Cerebellar nuclear complex (tissue), 1 donor: ENCODE measurements around the gene PON2.
"Not testable (repeated sequence)": the region's sequence is repeated elsewhere in the genome, so short reads cannot be mapped to it uniquely, and the experiment has no call there.

Source experiments
- DNase-seq, 2 experiments: peaks; one replicate each; lab custom pipeline; 2025; lab: John Stamatoyannopoulos, UW

PON2 gene

DNA sequence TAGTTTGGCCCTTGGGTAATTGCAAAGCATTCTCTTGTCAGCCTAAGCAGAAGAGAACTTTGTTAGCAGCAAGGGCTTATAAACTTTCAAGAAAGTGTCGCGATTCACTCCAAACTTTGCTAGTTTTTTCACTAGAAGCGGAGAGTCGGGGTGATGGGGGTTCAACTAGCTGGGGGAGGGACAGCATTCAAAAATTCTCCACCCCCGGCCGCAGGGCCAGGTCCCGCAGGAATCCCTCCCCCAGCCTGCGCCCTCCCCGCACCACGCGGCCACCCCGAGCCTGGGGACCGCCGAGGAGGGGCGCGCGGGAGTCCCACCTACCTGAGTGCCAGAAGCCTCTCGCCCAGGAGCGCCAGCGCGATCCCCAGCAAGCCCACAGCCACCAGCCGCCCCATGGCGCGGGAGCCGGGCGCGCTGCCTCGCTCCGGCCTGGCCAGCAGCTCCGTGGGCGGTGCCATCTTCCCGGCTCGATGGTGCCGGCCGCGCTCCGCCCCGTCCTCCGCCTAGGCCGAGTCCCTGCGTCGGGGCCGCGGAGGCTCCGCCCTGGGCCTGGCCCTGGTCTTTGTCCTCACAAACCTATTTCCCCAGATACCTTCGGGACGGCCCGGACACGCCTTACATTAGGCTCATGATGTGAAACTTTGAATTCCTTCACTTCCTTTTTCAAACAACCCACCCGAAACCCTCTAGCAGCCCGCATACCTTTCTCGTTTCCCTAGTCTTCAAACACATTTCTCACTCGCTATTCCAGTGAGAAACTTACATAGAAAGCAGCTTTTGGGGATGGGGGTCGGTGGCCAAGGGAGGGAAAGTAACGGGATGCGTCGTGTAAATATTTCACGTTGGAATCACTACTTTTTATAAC, at the start of gene PON2:
Gene PON2 (minus strand): TSS at position 472 of the 865 bp plus-strand sequence. CDS start 77 bp downstream, at position 395.
- DNase-seq, result no peak

DNA sequence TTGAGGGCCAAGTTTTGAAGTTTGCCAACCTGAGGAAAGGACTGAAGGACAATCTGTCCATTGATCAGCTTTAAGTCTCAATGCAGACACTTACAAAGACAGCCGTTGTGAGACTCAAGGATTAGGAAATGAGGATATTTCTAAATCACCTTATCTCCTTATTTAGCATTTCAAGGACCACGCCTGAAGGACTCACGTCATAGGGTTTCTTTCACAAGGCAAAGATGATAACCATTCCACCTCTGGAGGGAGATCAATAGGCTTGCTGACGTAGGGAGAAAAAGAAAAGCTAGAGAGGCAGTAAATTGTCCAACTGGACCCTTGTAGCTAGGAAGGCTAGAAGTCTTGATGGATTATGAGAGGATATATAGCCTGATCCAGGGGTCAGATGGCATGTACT, 47.6 kb upstream of the PON2 start:
- no peak for DNase-seq

DNA sequence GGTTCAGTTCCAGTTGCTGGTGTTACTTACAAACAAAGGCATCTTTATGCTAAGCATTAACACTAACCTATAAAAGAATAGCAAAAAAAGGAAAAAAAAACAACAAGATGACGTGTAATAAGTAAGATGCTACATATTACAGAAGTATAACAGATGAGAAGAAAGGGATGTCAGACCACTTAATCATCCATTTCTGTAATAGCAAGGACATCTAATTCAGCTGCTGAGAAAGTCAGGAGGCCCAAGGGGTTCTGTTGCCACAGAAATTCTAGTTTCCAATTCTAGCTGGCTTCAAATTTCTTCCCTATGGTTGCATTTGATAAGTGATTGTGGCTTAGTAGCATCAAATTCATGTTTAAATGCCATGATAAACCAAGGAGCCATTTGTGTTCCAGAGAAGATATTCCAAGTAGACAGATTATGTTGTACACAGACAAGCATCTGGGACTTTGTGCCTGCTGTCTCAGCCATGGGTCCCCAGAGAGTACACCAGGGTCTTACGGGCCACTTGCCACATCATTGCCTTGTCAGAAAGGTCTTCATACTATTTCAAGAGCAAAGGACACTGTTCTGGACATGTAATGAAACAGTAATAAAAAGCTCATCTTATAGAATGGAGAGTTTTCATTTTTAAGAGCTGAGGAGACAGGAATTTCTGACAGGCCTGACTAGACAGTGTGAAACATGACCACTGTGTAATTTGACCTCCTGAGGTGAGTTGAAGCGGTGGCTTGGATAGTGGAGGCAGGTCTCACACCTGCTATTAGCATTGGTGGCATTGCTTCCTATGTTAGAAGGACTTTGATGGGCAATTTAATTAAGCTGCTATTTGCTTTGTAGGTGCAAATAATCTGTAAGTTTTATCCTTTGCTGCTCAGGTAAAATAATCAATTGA, 46.7 kb upstream of the PON2 start:
- no peak for DNase-seq

DNA sequence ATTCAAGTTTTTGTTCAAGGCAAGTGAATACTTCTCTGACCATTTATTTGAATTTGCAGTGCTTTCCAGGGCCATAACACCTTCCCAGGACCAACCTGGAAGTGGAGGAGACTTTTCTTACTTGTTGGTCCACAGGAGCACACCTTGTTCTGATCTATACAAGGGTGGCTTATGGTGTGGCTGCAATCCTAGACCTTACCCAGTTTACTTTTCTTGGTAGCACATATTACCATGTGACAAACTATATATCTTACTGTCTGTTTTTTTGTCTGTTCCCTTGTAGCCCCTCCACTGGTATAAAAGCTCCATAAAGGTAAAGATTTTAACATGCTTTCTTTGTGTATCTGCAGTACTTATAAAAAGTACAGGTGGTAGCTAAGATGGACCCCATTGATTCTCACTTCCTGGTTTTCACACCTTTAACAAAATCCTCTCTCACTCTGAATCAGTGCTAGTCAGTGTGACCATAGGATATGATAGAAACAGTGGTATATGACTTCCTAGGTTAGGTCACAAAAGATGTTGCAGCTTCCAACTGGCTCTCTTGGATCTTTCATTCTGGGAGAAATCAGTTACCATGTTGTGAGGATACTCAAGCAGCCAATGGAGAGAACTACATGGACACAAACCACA, 45.3 kb upstream of the PON2 start:
- no peak for DNase-seq

DNA sequence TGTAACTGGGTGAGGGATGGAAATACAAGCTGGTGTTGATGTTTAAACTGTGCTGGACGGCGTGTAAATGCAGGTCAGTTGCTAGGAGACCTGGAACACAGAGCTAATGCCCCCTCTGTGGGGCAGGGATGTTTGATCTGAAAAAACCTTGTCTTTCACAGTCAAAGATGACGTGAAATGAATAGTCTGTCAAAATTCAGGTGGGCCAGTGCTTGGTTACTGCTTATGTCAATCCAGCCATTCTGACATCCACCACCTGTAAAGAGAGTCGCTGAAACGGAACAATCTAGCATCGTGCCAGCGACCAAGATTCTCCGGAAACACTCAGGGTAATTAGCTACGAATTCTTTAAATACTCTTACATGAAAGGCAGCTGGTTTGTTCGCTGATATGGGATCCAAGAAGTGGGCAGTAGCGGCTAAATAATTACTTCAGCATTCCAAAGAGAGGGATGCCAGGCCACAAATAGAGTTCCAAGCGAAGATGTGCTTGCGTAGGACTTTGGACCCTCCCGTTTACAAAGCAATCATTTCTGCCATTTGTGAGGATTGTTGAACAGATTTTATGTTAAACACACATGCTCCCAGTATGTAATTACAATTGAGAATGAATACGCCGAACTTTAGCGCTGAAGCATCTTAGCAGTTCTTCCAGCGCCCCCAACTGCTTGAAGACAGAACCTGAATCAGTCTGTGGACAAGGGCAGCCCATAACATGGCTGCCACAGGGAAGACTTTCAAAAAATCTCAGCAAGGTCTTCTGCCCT, 43.6 kb upstream of the PON2 start:
- no peak for DNase-seq

DNA sequence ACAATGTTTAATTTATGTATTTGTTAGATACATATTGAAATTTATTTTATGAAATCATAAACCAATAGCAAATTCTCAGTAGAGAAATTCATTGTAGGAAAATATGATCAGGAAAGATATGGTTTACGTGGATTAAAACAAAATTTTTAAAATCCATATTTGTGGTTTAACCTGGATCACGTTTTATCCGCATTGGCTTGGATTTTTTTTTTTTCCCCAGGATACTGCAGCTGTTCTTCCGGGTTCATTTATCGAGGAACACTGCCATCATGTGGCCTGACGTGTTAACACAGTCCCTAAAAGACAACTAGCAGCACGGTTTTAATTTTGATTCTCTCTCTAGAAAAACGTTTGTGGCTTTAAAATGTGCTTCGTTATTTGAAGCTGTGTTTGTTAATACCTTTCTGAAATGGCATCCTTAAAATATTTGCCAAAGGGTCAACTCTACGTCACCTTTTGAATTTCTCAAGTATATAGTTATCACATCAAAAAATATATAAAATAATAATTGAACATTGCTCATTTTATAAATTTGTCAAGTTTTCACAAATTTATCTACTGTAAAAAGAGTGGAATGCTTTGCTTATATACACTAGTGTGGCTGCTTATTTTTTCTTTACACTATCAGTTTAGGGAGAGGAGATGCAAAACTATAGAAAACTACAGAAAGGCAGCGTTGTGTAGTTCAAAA, 42.2 kb upstream of the PON2 start:
- no peak for DNase-seq

DNA sequence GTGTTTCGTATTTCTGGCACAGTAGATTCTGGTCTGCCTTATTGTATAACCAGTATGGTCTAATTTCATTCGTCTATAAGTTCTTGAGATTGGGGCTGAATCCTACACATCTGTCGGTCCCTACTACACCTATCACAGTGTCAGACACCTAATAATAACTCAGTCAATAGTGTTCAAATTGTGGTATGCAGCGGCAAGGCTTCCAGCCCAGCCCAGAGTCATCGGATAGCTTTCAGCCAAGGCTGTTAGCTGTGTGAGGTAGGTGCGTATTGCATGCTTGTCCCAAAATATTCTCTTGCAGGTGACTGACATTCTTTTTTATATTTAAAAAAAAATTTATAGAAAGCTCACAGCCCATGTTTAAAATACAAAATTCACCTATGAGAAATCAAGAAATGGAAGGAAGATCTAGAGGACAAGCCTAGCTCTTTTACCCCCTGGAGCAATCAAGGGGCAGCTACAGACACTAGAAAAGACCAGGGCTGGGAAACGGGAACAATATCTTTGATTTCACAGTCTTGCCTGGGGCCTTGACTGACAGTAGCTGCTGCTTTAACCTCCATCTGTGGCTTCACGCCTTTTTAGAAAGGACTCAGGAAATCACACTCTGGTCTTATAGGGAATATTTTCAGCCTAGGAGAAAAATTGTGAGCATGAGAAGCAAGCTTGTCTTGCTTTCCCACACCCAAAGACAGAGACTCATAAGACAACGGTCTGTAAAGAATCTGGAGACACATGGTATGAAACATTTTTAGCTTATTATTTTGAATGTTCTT, 41.4 kb upstream of the PON2 start:
- no peak for DNase-seq

DNA sequence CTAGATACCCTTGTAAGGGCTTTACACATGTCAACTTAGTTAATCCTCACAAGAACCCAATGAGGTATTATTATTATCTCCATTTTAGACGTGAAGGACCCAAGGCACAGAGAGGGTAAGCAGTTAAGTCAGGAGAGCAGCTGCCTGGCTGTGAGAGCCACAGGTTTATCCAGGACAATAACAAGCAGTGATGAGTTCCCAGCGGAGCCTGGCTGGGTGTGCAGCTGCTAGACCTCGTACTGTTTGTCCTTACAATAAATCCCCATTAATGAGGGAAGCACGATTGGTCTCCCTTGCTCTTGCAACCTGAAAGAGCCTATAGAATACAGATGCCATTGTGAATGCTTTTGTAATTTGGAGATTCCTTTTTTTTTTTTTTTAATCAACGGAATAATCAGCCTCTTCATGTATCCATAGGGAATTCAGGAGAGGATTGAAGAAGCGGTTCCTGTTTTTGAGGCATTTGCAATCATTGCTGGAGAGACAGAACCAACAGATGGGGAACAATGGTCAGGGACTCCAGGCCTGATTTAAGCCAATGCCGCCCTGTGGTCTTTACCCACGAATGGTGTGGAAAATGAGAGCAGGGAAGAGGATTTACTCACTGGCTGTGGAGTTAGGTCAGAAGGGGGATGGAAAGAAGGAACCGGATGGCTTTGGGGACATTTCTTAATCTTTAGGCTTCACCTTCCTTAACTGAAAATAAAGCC, 38.6 kb upstream of the PON2 start:
- no peak for DNase-seq

DNA sequence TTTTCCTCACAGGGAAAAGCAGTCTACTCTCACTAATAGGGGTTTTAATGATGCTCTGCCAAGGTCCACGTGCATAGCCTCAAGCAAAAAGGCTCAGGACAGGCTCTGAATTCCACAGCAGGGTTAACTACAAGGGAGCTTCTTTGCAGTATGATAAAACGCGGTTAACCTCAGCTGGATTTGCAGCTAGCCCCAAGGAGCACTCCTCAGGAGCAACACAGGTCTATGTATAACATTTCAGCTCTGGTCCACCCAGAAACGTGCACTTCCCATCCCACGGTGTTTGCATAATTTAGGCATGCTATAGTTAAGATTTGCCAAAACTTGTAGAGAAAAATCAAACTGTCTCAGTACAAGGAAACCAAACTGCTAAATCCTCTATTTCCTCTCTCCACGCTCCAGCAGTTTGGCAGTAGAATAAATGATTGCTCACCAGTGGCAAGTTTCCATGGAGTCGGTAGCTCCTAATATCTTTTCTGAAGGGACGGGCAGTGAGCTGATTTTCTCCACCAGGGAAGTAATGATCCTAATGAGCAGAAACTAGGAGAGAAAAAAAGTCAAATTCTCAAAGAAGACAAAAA, 37.8 kb upstream of the PON2 start:
- no peak for DNase-seq

DNA sequence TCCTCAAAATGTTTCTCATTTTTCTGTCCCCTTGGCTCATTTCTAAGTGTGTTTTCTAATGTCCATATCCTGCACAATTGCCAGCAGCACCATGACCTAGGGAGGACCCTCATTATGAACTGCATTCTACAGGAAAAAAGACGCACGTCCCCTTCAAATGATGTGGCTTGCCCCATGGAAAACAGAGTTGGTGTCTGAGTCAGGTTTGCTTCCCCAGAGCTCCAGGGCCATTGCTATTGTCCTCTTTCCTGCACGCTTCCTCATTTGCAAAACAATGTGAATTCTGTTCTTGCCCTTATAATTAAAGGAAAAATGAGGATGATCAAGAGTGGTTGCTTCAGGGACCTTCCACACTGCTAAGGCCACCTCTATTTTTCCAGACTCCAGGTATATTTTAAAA, 36.2 kb upstream of the PON2 start:
- no peak for DNase-seq

DNA sequence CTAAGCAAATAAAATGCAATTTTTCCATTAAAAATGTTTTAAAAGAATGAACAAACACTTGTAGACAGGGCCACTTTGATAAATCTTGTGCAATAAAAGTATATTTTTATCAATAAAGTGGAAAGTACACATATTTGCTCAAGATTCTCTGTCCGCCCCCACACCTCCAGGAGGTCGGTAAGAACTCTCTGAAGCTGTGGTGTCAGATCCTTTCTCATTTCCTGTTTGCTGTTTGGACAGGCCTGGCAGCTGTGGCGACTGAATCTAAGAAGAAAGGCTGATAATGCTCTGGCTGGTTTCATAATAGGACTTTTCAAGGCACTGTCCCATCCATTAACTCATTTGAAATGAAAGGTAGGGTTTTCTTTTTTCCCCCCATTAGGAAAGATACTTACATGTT, 35.6 kb upstream of the PON2 start:
- no peak for DNase-seq

DNA sequence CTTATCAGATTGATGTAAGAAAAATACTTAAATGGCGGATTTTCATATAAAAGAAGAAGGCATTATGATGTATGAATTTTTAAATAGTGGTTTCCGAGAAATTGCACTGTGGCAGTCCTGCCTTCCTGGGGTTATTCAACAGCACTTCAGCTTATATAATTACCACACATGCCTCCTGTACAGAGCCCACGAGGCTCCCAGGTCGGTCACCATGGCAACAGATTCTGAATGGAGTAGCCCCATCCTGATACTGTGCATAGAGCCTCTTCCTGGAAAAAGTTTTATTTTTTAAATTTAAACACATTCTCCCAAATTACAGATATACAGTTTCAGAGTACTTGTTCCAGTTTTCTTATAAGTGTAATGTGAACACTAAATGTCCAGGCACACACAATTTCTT, 35.0 kb upstream of the PON2 start:
- no peak for DNase-seq

DNA sequence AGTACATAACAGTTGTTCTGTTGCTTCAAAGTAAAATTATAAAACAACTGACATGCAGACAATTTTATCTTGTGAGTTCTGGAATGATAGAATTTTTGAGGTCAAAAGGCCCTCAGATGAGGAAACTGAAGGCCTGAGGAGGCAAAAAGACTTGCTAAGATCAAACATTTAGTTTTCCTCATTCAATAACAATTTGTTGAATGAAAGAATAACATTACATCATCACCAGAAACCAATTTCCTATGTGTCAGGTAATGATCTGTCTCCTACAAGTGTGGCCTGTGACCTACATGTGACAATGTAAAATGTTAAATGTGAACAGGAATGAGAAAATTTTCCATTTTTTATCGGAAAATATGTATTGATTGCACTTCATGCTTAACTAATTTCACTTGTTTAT, 34.4 kb upstream of the PON2 start:
- DNase-seq, result no peak

DNA sequence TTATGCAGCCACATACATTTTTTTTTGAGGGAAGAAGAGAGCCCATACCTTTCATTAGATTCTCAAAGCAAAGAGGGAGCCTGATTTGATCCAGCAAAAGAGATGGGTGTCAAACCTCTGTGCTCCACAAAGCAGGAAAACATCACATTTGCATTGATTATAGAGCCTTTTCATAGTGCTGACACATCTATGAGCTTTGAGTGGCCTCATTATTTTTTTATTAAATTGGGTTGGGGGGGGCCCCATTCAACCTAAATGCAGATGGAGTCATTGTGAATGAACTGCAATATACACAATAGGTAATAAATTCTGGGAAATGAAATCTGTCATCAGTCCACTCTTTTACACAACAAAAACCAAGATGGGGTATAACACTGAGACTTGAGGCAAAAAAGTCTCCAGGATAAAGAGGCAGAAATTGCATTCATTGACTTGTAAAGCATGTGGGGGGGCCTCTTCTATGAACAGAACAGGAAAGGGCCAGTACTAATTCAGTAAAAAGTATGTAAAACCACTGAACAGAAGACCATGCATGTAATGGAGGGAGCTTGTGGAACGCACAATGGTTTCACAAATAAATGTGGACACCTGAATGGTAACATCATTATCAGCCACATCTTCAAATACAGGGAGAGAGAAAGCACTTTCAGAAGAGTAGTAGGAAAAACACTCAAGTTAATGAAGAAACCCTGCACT, 33.2 kb upstream of the PON2 start:
- no peak for DNase-seq

DNA sequence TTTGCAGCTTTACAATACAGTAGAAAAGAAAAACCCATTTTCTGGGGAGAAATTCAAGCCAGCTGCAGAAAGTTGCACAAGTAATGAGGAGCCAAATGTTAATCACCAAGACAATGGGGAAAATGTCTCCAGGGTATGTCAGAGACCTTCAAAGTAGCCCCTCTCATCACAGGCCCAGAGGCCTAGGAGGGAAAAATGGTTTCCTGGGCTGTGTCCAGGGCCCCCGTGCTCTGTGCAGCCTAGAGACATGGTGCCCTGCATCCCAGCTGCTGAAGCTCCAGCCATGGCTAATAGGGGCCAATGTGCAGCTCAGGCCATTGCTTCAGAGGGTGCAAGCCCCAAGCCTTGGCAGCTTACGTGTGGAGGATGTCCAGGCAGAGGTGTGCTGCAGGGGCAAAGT, 25.8 kb upstream of the PON2 start:
- not testable (repeated sequence) for DNase-seq

DNA sequence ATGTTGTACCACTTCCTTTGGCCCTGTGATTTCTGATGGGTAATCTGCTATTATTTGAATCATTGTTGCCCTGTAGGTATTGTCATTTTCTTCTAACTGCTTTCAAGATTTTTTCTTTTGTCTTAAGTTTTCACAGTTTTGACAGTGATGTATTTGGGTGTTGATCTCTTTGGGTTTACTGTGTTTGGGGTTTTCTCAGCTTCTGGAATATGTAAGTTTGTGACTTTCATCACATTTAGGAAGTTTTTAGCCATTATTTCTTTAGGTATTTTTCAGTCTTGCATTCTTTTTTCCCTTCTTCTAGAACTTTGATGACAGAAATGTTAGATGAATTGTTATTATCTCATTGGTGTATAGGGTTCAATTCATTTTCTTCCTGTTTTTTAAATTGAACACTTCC, 23.1 kb upstream of the PON2 start:
- DNase-seq, result no peak

DNA sequence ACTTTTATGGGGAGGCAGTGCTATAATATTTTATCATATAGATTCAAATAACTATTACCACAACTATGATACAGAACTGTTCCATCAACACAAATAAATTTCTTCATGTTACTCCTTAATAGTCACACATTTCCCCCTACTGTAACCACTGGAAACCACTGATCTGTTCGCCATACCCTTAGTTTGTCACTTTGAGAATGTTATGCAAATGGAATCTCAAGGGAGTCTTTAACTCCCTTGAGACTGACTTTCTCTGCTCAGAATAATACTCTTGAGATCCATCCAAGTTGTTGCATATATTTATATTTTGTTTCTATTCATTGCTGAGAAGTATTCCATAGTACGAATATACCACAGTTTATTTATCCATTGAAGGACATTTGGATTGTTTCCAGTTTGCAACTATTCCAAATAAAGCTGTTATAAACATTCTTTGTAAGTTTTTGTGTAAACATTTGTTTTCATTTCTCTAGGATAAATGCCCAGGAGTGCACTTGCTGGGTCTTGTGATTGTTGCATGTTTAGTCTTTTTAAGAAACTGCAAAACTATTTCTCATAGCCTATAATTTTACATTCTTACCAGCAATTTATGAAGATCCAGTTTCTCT, 19.7 kb upstream of the PON2 start:
- DNase-seq, result no peak

DNA sequence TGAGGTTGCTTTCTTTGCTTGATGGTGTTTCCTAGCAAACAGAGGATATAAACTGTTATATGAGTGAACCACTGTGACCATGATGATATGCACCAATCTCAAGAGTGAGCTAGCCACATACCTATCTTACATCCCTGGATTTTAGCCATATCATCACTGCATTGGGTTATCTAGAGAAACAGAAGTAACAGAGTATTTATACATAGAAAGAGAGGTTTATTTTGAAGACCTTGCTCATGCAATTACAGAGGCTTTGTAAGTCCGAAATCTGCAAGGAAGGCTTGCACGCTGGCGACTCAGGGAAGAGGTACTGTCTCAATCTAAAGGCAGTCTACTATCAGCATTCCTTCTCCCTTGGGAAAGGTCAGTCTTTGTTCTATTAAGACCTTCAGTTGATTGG, 11.8 kb upstream of the PON2 start:
- DNase-seq, result no peak
